ENCODE data around the gene TULP1. TPM values are rescaled to one million over a fixed set of nuclear protein-coding genes. Genes with fewer than 3 reads are reported as not detected.

The TULP1 gene
- total RNA-seq, 1 donor from 2014 or later: not detected

DNA sequence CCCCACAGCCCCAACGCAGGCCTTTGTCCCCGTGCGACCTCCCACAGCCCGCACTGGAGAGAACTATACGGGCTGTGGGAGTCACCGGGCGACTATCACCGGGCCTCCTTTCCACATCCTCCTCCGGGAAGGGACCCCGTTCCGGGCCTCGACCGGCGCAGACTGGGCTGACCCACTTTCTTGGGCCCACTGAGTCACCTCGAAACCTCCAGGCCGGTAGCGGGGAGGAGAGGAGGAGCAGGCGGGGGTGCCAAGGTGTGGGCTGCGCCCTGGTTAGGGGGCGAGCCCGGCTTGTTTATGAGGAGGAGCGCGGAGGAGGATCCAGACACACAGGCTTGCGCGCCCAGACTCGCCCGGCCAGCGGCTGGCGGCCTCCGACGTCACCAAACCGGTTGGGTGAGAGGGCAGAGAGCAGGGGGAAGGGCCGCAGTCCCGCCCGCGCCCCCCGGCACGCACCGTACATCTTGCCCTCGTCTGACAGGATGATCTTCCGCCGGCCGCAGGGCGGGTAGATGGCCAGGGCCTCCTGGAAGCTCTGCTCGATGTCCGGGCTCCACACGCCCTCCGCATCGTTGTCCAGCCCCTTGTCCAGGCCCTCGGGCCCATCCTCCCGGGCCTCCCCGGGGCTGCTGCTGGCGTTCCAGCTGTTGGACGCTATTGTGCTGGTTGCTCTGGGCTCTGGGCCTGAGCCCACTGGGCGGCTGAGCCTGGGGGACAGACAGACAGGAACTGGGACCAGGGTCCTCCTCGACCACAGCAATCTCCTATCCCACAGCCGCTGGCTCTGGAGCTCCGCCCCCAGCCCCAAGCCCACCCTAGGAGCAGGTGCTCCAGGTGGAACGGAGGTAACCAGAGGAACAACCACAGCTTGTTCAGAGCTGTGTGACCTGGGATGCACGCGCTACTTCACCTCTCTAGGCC, 26.4 kb downstream of the TULP1 start:
- Histone ChIP-seq H2AFZ (ENCODE audit: low read depth, low read length) (no peak overlapping the region), H3K27ac (ENCODE audit: low read depth, low read length) (peak overlapping the region; percentile 79), H3K9me3 (ENCODE audit: insufficient read depth, low read depth, low read length) (no peaks in the 10 kb centered on the region), H3K36me3 (ENCODE audit: insufficient read depth, low read length) (peaks cover 8% of the 10 kb centered on the region), H3K4me2 (ENCODE audit: low read length) (peak overlapping the region; percentile 62), H3K4me1 (ENCODE audit: insufficient read depth, low read length) (peaks cover 62% of the 10 kb centered on the region), H4K20me1 (ENCODE audit: insufficient read depth, low read length) (peaks cover 47% of the 10 kb centered on the region), H3K9ac (ENCODE audit: low read length) (peak overlapping the region; percentile 45), H3K27me3 (ENCODE audit: insufficient read depth, low read length) (no peaks in the 10 kb centered on the region), H3K79me2 (ENCODE audit: insufficient read depth, low read length) (peaks cover 86% of the 10 kb centered on the region), H3K4me3 (ENCODE audit: insufficient read depth, low read depth, low read length) (peak overlapping the region; percentile 10)
- H3K4me3 Mint-ChIP-seq (ENCODE audit: unreplicated experiment): peak overlapping the region; percentile 62
- H3K9me3 Mint-ChIP-seq (ENCODE audit: unreplicated experiment): no peaks in the 10 kb centered on the region
- no peaks in the 10 kb centered on the region for H3K27me3 Mint-ChIP-seq (ENCODE audit: low read depth, unreplicated experiment)
- TF ChIP-seq, protein P1, sequence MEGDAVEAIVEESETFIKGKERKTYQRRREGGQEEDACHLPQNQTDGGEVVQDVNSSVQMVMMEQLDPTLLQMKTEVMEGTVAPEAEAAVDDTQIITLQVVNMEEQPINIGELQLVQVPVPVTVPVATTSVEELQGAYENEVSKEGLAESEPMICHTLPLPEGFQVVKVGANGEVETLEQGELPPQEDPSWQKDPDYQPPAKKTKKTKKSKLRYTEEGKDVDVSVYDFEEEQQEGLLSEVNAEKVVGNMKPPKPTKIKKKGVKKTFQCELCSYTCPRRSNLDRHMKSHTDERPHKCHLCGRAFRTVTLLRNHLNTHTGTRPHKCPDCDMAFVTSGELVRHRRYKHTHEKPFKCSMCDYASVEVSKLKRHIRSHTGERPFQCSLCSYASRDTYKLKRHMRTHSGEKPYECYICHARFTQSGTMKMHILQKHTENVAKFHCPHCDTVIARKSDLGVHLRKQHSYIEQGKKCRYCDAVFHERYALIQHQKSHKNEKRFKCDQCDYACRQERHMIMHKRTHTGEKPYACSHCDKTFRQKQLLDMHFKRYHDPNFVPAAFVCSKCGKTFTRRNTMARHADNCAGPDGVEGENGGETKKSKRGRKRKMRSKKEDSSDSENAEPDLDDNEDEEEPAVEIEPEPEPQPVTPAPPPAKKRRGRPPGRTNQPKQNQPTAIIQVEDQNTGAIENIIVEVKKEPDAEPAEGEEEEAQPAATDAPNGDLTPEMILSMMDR (IDR thresholded peaks at IDR 0.05; ENCODE audit: insufficient read depth, low read depth, low read length): no peak
- no peak for TF ChIP-seq EZH2 (IDR thresholded peaks at IDR 0.05; ENCODE audit: insufficient read depth, low read length)
- no peak for DNase-seq (ENCODE audit: low read depth)
- H3K36me3 Mint-ChIP-seq (ENCODE audit: low read depth, unreplicated experiment): peaks cover 6% of the 10 kb centered on the region
- FAIRE-seq: no peak
- peak overlapping the region; percentile 94 for H3K27ac Mint-ChIP-seq (ENCODE audit: unreplicated experiment)
- H3K4me1 Mint-ChIP-seq (ENCODE audit: low read depth, unreplicated experiment): peaks cover 45% of the 10 kb centered on the region

DNA sequence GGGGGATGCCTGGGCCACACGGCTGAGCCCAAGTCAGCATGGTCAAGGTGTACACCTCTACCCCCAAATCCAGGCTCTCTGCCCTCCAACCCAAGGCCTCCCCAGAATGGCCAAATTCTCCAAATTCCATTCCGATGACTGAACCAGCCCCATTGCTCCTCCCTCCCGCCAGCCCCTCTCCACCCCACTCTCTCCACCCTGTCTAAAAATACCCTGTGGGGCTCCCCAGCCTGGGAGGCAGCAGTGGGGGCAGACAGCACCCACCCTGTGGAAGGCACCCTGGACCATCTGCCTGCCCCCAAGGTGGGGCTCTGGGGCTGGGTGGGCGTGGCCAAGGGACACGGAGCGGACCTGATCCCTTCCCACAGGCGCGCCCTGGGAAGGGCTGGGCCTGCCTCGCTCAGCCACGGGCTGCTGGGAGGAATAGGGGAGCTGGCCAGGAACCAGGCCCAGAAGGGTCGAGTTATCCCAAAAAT, 27.3 kb downstream of the TULP1 start:
- Mint-ChIP-seq H3K36me3 (ENCODE audit: low read depth, unreplicated experiment) (peaks cover 10% of the 10 kb centered on the region), H3K9me3 (ENCODE audit: unreplicated experiment) (no peaks in the 10 kb centered on the region), H3K4me1 (ENCODE audit: low read depth, unreplicated experiment) (peaks cover 37% of the 10 kb centered on the region), H3K4me3 (ENCODE audit: unreplicated experiment) (peak overlapping the region; percentile 54), H3K27ac (ENCODE audit: unreplicated experiment) (peak overlapping the region; percentile 94), H3K27me3 (ENCODE audit: low read depth, unreplicated experiment) (no peaks in the 10 kb centered on the region)
- Histone ChIP-seq H3K4me2 (ENCODE audit: low read length) (peak overlapping the region; percentile 62), H4K20me1 (ENCODE audit: insufficient read depth, low read length) (peaks cover 52% of the 10 kb centered on the region), H3K27ac (ENCODE audit: low read depth, low read length) (peak overlapping the region; percentile 79), H2AFZ (ENCODE audit: low read depth, low read length) (no peak overlapping the region), H3K36me3 (ENCODE audit: insufficient read depth, low read length) (peaks cover 10% of the 10 kb centered on the region), H3K27me3 (ENCODE audit: insufficient read depth, low read length) (no peaks in the 10 kb centered on the region), H3K4me1 (ENCODE audit: insufficient read depth, low read length) (peaks cover 54% of the 10 kb centered on the region), H3K9ac (ENCODE audit: low read length) (peak overlapping the region; percentile 45), H3K79me2 (ENCODE audit: insufficient read depth, low read length) (peaks cover 80% of the 10 kb centered on the region), H3K4me3 (ENCODE audit: insufficient read depth, low read depth, low read length) (no peak overlapping the region), H3K9me3 (ENCODE audit: insufficient read depth, low read depth, low read length) (no peaks in the 10 kb centered on the region)
- DNase-seq (ENCODE audit: low read depth) (peak; percentile 47), FAIRE-seq (no peak)
- TF ChIP-seq, protein P1 (IDR thresholded peaks at IDR 0.05; ENCODE audit: insufficient read depth, low read depth, low read length): no peak
- TF ChIP-seq EZH2 (IDR thresholded peaks at IDR 0.05; ENCODE audit: insufficient read depth, low read length): no peak

All from astrocyte (in vitro differentiated cells and primary cell).